Ramos (cell line): ENCODE data around the gene PILRB.
"Not testable (repeated sequence)": the region's sequence is repeated elsewhere in the genome, so short reads cannot be mapped to it uniquely, and the experiment has no call there.

Experiments
- in situ Hi-C: fragments of 300-500 bp; cut with MboI; formaldehyde crosslinking; loops from one replicate; pipeline ENCODE4 v1.14.3; 2022; ENCODE audit warnings: low sequenced_read_pairs; ENCODE audit not compliant: unreplicated experiment

Gene PILRB

DNA sequence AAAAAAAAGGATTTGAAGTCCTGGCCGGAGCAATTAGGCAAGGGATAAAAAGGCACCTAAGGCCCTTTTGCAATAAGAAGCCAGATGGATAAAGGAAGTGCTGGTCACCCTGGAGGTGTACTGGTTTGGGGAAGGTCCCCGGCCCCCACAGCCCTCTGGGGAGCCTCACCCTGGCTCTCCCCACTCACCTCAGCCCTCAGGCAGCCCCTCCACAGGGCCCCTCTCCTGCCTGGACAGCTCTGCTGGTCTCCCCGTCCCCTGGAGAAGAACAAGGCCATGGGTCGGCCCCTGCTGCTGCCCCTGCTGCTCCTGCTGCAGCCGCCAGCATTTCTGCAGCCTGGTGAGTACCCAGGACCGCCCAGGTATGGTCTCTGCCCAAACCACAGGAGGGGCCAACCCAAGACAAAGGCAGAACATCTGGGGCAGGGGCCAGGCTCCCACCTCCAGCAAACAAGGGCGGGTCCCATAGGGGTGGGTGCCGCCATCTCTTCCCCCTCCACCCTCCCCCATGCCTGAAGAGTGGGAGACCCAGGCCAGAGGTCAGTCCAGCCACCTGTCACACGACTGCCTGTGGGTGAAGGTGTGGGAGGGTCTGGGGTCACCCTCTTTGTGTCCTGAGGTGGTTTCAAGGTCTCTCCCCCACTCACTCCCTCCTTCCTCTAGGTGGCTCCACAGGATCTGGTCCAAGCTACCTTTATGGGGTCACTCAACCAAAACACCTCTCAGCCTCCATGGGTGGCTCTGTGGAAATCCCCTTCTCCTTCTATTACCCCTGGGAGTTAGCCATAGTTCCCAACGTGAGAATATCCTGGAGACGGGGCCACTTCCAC is at the start of gene PILRB:
TSS of gene PILRB (plus strand) at position 91 of the 830 bp plus-strand sequence. CDS start at position 277, 186 bp downstream.
- in situ Hi-C loops: no loop called here

DNA sequence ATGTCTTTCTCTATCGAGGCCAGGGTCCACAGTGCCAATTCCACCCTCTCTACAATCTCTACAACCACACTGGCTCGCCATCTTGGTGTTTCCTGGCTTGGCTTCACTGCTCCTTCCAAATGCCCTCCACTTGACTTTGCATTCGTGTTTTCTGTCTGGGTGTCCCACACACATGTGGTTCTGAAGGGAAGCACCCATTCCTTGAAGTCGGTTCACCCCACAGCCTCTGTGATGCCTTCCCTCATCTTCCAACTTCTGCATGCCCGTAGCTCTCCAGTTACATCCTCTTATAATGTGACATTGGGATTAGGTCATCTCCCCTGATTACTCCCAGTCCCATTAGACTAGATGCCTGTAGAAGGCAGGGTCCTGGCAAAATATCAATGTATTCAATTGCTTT is 39.6 kb upstream of the PILRB start:
- in situ Hi-C loops: not testable (repeated sequence)

DNA sequence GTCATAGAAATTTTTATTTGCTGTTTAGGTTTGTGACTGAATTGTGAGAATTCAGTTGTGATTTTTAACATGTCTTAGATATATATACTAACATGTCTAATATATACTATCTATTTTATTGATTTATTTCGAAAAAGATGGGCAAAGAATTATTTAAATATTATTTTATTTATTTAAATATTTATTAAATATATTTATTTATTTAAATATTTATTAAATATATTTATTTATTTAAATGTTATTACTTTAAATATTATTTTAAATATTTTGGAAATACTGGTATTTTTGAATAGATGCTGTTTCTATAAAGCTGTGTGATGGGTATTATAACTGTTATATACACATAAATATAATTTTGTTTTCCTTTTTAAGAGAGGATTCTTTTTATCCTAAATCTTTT is 36.3 kb upstream of the PILRB start:
- in situ Hi-C loops: not testable (repeated sequence)

DNA sequence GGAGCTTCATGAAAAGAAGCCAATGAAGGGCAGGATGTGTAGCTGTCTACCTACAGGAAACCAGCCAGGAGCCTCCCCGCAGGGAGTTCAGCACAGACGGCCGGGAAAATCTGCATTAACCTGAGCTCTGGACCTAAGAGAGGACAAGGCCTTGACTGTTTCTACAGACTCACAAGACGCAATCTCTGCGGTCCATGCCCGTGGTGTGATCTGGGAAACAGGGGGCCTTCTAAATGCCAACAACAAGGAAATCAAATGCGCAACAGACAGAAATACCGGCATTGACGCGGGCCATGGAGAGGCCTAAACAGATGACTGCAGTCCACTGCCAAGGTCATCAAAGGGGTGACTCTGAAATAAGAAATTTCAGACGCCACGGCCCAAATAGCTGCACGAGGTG is 33.7 kb upstream of the PILRB start:
- in situ Hi-C loops: not testable (repeated sequence)

DNA sequence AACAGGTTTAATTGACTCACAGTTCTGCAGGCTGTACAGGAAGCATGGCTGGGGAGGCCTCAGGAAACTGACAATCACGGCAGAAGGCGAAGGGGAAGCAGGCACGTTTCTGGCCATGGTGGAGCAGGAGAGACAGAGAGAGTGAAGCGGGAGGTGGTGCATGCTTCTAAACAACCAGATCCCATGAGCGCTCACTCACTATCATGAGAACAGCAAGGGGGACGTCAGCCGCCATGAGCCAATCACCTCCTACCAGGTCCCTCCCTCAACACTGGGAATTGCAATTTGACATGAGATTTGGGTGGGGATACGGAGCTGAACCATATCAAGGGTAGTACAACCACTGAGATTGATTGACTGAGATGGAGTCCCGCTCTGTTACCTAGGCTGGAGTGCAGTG is 32.2 kb upstream of the PILRB start:
- in situ Hi-C loops: not testable (repeated sequence)

DNA sequence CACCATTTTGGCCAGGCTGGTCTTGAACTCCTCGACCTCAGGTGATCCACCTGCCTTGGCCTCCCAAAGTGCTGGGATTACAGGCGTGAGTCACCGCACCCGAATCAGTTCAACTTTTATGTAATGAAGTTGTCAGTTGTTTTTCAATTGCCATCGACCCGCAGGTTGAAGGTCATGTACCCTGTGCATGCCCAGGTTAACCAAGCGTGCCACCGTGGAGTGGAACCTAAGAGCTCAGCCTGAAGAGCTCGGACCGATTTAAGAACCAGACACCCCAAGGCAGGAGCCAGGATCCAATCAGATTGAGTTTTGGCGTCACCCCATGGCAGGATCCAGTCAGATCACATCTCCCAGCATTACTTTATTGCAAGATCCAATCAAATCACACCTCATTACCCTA is 31.0 kb upstream of the PILRB start:
- in situ Hi-C loops: not testable (repeated sequence)

DNA sequence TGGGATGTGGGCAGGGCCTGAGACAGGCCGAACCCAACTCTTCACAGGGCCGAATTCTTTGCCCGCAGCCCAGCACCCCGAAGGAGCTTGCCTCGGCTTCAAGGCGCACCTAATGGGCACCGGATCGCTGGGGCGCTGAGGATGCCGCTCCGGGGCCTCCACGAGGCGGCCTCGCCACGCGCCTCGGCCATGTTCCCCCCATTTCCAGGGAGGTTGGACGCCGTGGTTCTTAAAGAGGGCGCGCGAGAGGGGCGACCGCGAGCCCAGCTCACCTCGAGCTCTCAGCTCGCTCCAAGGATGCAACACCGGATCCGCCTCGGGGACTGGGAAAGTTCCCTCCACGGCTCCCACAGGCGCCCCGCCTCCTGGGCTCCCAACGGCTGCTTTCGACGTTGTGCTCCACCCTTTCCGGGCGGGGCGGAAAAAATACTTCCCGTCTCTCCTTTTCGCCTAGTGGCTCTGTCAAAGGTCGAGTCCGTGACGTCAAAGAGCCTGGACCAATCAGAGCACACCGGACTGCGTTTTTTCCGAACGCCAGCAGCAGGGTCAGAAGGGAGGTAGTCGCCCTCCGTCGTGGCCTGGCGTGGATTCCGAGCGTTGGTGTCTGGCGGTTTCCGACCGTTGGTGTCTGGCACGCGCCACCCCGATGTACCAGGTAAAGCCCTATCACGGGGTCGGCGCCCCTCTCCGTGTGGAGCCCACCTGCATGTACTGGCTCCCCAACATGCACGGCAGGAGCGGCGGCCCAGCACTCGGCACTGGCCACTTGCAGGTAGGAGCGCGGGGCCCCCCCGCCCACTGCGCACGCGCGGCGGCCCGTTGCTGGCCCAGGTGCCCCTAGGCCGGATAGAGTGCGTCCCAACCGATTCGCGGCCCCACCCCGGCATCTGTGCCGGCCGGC is 22.1 kb upstream of the PILRB start:
- in situ Hi-C loops: not testable (repeated sequence)

DNA sequence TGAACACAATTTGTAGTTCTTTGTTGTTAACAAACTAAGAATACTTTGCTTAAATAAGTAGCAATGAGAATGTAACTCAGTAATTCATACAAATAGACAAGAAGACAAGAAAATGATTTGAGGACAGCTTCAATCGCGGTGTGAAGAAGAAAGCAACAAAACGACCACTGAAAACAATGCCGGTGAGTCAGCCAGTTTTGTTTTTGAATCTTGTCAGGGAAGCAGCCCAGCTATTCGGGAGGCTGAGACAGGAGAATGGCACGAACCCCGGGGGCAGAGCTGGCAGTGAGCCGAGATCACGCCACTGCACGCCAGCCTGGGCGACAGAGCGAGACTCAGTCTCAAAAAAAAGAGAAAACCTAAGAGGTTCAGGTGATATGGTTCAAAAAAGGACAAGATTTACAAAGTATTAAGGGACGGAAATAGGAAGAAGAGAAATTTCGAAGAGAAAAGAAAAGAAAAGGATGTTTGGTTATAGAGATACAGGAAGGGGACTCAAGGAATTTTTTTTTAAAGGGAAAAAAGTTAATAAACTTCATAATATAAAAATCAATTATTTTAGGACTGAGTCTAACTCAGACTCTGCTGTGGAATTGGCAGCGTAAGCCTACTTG is 19.7 kb upstream of the PILRB start:
- in situ Hi-C loops: not testable (repeated sequence)

DNA sequence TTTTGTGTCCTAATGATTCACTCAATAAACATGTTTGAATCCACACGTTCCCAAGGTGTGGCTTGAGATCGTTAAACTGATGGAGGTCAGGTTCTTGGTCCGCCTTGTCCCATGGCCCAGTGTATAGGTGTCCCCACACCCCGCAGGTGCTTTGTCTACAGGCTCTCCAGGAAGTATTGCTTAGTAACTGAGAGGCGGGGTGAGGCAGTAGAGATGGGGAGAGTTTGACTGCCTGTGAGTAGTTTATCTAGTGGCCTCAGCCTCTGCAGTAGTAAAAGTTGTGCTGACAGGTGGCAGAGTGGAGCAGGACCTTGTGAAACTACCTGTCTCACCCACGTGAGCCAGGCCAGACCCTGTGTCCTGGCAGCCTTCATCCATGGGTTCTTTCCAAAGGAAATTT is 16.6 kb upstream of the PILRB start:
- in situ Hi-C loops: not testable (repeated sequence)

DNA sequence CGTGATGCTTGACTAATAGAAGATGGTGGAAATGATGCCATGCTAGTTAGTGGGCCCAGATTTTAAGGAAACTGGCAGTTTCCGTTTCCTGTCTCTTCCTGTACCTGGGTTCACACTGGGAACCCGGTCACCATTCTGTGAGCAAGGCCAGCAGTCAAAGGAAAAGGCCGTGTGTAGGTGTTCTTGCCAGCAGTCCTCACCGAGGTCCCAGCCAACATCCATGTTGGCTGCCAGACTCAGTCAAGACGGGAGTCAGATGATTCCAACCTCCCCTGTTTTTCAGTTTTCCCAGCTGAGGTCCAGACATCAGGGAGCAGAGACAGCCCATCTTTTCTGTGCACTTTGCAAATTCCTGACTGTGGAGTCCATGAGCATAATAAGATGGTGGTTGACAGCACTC is 15.2 kb upstream of the PILRB start:
- in situ Hi-C loops: no loop called here

DNA sequence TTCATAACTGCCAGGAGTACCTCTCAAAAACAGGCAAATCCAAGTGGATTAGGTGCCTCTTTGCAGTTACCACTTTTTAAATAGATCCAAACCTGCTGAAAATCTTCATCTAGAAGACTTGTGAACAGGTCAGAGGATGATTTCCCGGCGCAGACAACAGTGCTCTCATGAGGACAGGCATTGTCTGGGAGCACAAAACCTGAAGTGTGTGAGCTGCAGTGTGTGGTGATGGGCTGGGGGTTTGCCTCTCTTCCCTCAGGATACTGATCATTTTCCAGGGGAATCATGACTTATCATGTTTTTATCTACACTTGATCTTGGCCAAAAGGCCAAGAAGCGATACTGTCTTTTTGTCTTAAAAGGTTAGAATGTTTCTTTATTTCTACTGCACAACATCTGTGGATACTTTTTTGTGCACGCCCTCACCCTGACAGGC is 13.8 kb upstream of the PILRB start:
- in situ Hi-C loops: not testable (repeated sequence)

DNA sequence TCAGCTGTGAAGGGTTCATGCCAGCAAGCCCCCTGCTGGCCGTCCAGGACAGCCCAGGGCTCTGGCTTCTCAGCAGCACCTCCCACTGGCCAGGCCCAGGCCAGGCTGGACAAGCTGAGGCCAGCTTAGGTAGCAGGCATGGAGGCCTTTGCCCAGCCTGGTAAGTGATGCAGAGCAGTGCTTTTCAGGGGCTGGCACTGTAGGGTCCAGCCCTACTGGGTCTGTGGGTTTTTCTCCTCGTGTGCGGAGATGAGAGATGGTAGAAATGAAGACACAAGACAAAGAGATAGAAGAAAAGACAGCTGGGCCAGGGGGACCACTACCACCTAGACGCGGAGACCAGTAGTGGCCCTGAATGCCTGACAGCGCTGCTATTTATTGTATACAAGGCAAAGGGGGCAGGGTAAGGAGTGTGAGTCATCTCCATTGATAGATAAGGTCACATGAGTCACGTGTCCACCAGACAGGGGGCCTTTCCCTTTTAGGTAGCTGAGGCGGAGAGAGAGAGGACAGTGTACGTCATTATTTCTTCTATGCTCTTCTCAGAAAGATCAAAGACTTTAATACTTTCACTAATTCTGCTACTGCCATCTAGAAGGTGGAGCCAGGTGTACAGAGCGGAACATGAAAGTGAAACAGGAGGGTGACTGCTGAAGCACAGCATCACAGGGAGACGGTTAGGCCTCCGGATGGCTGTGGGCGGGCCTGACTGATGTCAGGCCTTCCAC is 13.2 kb upstream of the PILRB start:
- in situ Hi-C loops: not testable (repeated sequence)

DNA sequence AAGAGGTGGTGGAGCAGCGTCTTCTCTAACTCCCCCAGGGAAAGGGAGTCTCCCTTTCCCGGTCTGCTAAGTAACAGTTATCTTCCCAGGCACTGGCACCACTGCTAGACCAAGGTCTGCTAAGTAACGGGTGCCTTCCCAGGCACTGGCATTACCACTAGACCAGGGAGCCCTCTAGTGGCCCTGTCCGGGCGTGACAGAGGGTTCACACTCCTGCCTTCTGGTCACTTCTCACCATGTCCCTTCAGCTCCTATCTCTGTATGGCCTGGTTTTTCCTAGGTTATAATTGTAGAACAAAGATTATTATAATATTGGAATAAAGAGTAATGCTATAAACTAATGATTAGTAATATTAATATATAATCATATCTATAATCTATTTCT is 12.6 kb upstream of the PILRB start:
- in situ Hi-C loops: not testable (repeated sequence)

DNA sequence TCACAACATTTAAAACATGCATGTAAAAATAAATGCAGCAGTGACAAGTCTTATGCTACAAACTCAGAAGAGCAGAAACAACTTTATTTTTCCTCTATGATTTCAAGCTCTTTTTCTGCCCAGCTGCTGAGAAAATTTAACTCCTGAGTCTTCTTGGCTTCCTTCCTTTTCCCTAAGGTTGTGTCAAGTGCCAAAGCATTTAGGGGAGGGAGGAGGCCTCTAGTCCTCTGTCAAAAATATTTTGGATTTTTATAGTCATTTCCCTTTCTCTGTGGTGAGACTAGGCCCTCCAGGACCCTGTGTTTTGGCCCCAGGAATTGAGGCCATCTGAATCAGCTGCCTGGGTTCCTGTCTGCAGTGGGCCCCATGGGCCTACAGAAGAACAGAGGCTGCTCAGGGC is 11.0 kb upstream of the PILRB start:
- in situ Hi-C loops: no loop called here

DNA sequence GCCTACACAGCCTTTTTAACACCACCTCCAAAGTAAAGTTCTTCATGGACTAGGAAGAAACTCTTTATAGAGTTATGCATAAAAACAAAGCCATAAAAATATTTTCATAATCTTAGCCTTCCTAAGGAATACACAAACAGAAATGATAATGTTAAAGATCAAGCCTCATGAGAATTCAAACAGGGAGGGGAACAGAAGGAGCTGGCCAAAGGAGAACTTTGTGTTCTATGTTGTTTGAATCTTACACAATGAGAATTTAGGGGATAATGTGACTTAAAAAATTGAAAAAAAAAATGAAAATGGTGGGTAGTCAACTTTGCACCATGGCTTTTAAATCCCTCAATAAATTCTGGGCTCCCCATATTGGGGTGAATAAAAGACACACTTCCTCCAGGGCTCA is 9.1 kb upstream of the PILRB start:
- in situ Hi-C loops: no loop called here

DNA sequence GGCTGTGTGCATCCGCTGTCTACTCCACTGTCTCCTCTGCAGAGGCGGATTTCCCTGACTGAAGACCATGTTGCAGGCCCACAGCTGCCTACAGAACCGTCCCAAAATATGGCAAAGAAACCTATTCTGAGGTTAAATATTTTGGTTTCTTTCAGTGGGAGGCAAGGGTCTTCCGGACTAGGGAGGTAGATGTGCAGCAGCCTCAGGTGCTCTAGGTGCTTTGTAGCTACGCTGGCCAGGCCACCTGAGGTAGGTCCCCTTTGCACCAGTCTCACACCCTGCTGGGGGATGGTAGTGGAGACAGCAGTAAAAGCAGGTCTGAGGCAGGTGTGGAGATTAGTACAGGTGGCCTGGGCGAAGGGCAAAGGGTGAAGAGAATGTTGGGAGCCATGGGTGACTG is 8.2 kb upstream of the PILRB start:
- in situ Hi-C loops: loop anchor here (5.0 kb wide), 1 partner anchor 222 kb away; the partner anchor contains the start of gene MBLAC1

DNA sequence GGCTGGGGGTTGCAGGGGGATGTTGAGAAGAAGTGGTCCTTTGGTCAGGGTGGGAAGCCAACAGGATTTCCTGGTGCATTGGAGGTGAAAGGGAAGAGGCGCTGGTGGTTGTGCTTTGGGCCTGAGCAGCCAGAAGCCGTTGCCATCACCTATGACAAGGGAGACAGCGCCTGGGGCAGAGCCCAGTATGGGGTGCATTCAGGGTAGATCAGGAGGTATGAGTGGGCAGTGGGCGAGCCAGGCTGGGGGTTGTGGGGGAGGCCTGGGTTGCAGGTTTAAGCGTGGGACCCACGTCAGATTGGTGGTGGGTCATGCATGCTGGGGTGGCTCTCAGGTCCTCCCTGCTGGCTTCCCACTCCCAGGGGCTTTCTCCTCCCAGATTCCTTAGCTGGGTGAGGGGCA is 6.3 kb upstream of the PILRB start:
- in situ Hi-C loops: loop anchor here (5.0 kb wide), 1 partner anchor 224 kb away; the partner anchor contains the start of gene MBLAC1

DNA sequence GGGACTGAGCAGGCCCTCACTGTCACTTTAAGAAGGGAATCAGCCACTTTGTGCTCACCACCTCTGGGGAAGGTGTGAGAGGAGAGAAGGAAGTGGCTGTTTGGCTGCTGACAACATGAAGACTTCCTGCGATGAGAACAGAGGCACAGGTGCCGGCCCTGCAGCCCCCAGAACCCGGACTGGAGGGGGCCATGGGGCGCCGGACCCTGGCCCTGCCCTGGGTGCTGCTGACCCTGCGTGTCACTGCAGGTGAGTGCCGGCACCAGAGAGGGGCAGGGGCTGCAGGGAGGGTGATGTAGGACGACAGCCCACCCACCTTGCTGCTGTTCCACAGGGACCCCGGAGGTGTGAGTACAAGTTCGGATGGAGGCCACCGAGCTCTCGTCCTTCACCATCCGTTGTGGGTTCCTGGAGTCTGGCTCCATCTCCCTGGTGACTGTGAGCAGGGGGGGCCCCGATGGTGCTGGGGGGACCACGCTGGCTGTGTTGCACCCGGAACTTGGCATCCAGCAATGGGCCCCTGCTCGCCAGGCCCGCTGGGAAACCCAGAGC is 5.6 kb upstream of the PILRB start:
- in situ Hi-C loops: loop anchor here (5.0 kb wide), 1 partner anchor 225 kb away; the partner anchor contains the start of gene MBLAC1

DNA sequence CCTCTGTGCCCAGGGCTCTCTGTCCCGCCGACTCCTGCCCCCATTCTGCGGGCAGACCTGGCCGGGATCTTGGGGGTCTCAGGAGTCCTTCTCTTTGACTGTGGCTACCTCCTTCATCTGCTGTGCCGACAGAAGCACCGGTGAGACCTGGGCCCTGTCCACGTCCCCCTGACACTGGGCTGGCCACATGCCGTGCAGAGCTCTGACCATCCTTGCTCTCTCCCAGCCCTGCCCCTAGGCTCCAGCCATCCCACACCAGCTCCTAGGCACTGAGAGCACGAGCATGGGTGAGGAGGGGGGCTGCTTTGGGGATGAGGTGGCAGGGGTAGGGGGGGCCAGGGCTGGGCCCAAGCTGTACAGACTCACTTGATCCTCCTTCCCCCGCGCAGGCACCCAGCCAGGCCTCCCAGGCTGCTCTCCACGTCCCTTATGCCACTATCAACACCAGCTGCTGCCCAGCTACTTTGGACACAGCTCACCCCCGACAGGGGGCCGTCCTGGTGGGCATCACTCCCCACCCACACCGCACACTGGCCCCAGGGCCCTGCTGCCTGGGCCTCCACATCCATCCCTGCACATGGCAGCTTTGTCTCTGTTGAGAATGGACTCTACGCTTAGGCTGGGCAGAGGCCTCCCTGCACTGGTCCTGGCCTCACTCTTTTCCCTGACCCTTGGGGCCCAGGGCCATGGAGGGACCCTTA is 4.8 kb upstream of the PILRB start:
- in situ Hi-C loops: loop anchor here (5.0 kb wide), 1 partner anchor 226 kb away; the partner anchor contains the start of gene MBLAC1
